SKM-1 (cell line): ENCODE data around the gene KIAA1217.

Experiments used
- DNase-seq: peaks from one replicate; lab custom pipeline; 2025; ENCODE audit not compliant: unreplicated experiment; lab: John Stamatoyannopoulos, UW

KIAA1217 gene

DNA sequence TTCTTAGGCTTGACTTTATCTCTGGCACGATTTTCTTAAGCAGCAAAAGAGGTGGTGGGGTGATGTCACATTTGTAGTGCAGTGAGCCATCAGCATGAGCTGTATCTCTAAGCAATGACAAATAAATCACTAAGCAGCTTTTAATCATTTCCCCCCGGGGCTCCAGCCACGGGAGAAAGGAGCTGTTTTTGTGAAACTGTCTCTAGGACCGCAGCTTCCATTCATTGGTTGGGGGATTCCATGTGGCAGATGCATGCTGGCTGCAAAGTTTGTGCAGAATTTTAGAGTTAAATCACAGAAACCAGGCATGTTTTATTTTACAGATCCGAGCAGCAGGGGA, 464 bp downstream of the KIAA1217 start:
- no peak for DNase-seq

DNA sequence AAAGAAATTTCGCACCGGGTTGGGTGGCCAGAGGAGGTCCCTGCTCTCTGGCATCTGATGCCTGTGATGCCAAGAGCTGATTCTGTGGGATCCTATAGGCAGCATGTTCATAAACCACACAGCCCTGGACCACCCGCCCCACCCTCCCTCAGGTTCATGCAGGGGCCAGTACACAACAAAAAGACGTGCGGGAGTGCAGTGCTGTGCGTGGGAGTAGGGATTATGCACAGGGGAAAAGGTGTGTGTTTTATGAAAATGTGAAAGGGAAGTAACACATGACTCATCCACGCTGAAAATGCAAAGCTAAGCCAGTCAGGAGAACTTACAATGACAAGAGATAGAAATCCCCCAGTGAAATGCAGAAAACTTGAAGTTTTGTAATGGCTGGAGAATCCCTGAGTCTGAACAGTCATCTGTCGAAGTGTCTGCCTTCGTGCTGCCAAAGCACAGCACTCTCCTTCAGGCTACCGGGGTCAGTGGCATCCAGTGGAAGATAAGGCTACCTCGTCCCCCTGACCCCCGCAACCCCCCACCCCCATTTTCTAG, 1.1 kb downstream of the KIAA1217 start:
- no peak for DNase-seq

DNA sequence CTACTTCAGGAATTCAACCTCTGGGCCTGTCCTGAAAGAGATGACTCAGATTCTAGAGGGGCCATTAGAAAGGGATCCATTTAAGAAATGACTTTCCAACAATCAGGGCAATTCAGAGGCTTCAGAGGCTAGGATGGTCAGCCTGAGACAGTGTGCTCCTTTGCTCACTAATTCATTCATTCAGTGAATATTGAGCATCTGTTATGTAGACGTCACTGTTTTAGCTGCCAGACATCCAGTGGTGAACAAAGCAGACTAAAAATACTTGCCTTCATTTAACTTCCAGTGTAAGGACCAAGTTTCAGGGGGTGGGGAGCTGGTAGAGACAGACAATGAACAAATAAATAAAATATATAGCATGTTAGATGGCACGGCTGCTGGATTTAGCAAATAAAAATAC, 1.6 kb downstream of the KIAA1217 start:
- DNase-seq = no peak

- DNase-seq = no peak
Measured at GRCh38 chr10:24213266-24213665, 4.3 kb downstream of the KIAA1217 start.

DNA sequence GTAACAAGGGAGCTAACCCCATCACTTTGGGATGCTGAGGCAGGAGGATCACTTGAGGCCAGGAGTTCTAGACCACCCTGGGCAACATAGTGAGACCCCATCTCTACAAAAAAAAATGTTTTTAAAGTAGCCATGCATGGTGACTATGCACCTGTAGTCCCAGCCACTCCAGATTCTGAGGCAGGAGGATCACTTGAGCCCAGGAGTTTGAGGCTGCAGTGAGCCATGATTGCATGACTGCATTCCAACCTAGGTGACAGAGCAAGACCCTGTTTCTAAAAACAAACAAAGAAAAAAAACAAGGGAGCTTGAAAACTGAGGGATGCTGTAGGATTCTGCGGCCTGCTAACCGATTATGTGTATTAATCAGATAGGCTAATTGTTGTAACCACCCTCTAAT, 4.9 kb downstream of the KIAA1217 start:
- no peak for DNase-seq

DNA sequence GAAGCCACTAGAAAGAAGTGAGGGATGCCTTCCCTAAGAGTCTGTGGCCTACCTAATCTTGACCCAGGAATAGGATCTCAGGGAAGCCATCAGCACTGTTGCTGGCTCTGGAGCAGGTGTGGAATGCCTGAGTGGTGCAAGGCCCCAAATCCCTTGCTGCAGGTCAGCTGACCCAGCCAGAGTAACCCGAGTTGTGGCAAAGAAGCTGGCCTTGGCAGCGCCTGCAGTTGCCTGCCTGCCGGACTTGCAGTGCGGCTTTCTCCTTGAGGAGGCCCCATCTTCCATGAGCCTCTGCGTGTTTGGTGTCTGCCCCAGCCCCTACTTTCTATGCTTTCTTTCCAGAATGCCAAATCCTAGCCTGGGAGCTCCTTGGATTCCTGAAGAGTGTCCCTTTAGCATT, 5.8 kb downstream of the KIAA1217 start:
- DNase-seq = no peak

GRCh38 chr10:24215196-24215595, 6.3 kb downstream of the KIAA1217 start:
- no peak for DNase-seq

DNA sequence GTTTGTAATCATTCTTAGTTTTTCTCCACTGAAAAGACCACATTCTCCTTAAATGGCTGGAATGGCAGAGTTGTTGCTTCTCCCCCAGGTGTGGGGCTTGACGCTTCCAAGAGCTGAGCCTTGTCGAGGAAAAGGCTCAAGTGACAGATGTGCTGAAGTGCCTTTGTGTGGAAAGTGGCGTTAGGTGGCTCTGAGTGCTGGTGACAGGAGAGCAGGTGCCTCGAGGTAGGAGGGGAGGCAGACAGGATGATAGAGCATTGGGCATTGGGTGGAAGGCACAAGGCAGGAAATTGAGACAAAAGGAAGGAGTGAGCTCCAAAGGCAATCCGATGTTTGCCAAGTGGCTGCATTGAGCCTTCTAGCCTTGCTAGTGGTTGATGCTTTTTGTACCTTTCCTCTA, 6.7 kb downstream of the KIAA1217 start:
- DNase-seq = no peak

- no peak for DNase-seq
Measured at GRCh38 chr10:24219963-24220362, 11.0 kb downstream of the KIAA1217 start.

GRCh38 chr10:24223341-24223740, 14.4 kb downstream of the KIAA1217 start:
- no peak for DNase-seq

DNA sequence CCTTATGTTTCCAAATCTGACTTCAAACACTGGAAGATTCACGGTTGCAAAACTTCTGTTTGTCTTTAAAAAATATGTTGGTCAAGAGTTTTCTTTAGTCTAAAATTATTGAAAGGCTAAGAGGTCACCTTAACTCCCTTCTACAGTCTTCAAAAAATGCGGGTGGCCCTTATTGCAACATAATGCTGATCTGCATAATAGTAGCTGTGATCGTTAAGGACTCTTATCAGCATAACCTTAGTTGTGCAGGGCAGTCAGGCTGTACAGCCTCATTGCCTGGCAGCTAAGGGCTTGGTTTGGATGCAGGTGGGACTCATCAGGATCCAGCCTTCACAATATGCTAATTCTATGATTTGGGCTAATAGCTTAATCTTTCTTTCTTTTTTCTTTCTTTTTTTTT, 15.0 kb downstream of the KIAA1217 start:
- DNase-seq = no peak

GRCh38 chr10:24228642-24229041, 19.7 kb downstream of the KIAA1217 start:
- DNase-seq = no peak

DNA sequence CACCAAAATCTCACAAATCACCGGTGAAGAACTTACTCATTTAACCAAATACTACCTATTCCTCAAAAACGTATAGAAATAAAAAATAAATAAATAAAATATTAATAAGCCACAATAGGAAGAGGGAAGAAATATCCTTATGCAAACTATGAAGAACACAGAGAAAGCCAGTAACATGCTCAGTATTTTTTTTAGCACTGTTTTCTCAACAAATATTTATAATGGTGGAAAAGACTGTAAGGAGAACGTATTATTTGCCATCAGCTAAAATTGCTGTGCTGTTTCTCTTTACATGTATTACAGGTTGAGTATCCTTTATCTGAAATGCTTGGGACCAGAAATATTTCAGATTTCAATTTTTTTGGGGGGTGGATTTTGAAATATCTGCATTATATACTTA, 21.0 kb downstream of the KIAA1217 start:
- no peak for DNase-seq

DNA sequence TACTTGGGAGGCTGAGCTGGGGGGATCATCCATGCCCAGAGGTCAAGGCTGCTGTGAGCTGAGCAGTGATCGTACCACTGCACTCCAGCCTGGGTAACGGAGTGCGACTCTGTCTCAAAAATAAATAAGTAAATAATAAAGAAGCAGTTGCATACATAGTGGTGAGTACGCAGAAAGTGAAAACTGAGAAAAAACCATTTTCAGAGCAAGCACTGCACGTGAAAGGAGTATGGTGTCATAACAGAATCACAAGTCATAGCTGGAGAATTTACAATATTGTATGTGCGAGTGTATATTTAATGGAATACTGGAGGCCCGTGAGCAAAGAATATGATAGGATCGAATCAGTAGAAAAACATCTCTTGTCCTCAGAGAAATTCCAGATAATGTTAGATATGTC, 22.3 kb downstream of the KIAA1217 start:
- no peak for DNase-seq

- DNase-seq = no peak
Measured at GRCh38 chr10:24234784-24235183, 25.8 kb downstream of the KIAA1217 start.

- no peak for DNase-seq
Measured at GRCh38 chr10:24235471-24235870, 26.5 kb downstream of the KIAA1217 start.

- DNase-seq = no peak
Measured at GRCh38 chr10:24237801-24238395, 29.0 kb downstream of the KIAA1217 start.

DNA sequence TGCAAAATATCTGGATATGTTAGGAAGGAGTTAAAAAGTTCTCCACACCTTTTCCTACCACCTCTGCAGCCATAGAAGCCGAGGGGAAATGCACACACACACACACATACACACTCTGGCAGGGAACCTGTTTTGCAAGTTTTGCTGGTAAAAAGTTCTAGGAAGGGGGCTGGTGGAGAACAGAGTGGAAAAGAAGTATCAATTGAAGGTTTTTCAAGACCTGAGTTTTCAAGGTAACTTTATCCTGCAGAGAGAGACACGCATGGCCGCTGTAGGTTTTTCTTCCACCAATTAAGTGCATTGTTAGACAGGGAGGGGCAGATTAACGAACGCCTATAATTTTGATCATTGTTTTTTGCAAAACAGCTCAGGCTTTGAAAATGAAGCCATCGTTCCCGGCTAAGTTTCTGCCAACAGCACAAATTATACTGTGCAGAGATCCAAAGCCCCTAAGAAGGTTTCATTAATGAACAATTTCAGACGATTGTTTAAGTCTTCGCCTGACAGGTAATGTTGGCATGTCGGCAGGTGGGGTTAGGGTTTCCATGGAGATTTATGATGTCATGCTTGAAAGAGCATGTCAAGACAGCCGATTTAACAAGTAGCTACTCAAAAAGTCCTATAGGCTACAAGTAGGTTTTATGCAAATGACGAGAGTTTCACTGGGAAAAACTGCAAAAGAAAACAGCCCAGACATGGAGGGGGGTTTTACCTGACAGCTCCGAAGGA, 29.7 kb downstream of the KIAA1217 start:
- DNase-seq = no peak

DNA sequence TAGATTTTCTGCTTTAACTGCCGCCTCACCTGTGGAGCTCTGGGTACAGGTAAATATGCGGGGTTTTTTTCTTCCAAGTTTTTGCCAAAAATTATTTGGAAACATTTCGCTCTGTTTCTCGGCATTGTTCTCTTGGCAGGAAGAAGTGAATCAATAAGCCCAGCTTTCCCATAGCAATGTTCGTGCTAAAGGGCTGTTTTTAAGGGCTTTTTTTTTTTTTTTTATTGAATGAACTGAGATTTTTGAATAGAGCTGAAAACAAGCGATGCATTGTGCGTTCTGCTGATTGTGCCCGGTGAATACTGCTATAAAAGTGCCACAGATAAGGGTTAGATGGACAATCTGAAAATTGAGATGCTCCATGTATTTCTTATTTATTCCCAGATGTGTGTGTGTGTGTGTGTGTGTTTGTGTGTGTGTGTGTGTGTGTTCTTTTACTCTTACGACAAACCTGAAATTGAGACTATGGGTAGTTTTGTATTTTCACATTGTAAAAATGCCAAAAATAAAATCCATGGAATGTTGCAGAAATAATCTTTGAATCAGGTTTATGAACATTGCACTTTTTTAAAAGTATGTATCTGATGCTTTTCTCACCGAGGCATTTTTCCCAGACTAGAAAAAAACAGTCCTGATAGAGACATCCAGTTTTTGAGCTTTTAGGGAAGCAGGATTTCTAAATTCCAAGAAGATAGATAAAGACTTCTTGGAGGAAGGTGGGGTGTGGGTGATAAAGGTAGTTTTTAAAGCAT, 30.5 kb downstream of the KIAA1217 start:
- no peak for DNase-seq

DNA sequence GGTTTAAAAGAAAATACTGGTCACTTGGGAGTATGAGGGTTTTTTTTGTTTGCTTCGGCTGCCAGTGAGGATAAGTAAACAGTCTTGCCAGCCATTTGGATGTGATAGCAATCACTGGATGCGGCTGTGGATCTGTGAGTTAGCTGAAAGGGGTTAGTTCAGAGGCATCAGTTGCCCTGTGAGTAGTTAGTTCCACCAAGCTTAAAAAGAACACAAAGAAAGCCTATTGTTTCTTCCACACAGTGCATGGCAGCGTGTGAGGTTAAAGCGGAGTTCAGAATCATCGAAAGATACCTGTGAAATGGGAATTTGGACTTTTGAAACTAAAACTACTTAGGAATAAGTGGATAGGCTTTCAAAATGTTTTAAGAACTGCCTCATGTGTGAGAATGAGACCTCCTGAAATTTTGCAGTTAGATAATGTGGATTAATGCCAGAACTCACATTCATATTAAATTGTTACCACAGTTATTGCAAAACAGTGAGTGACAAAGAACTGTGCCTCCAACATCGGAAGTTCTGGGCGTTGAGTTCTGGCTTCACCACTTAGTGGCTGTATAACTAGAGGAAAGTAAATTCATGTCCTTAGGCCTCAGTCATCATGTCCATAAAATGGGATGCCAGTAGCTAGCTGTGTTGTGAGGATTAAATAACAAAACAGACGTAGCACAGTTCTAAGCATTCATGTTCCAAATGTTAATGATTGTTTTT, 31.3 kb downstream of the KIAA1217 start:
- DNase-seq = no peak

- DNase-seq = no peak
Measured at GRCh38 chr10:24241536-24242040, 32.6 kb downstream of the KIAA1217 start.
